ENCODE measurements around the gene SPEG.

The SPEG gene

DNA sequence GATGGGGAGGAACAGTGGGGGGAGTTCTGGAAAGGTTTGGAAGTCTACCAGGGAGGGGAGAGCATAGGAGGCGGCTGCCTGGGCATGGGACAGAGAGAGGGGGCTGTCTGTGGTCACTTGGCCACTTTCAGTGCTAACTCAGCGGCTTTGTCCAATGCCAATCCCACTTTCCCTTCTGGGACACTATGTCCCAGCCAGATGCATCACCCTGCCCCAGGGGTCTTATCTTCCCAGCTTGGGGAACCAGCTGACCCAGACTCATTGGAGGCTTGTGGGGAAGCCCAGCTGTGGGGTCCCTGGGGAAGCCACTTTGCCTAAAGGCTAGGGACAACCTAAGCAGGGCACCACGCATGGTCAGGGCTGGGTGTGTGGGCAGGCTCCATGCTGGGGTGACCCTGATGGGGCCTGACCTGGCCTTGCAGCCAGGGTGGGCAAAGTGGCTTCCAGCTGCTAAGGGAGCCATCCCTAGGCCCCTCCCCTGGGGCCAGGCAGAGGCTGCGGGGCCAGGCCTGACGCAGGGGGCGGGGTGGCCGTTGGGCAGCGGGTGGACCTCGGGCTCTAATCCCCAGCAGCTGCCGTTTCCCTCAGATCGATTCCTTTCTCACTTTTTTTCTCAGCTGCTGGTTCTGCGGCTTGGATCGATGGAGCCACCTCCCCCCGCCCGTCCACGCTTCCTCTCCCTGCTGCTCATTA lies 78.0 kb downstream of the SPEG start:
- no peak for DNase-seq (ENCODE audit: low read depth in 2 of 2)

DNA sequence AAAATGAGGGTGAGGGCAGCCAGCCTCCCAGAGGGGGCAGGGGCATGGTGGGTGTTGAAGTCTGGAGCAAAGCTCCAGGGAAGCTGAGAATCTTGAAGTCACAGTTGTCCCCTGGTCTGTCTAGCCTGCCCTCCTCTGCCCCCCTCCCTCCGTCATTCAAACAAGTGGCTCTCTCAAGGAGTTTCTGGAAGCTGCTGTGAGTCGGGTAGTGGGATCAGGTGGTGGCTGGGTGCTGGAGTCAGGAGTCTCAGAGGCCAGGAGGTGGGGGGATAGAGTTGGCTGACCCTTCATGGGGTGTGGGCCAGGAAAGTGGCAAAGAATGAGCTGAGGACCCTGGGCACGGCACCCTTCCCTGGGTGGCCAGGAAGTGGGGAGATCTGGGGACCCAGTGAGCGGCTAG lies 79.1 kb downstream of the SPEG start:
- no peak for DNase-seq (ENCODE audit: low read depth in 2 of 2)

DNA sequence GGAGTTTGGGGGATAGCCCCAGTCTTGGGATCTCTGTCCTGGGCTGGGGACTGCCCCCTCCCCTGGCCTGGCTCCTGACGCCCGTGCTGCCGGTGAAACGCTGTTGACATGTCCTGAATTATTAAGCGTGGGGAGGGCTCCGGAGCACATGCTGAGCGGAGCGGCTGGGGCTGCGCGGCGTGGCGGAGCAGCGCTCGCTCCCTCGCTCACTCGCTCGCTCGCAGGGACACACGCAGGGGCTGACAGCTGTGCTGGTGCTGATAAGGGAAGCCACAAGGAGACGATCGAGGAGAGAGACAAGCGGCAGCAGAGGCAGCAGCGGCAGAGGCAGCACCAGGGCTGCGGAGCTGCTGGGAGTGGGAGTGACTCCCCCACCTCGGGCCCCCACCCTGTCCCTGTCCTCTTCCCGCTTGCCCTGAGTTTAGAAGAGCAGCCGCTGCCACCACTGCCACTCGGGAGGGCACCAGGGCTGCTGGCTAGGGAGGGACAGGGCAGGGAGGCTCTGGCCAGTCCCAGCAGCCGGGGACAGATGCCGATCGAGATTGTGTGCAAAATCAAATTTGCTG lies 79.6 kb downstream of the SPEG start, which contains the start of gene ASIC4:
ASIC4 (plus strand) TSS at position 287 of the 566 bp plus-strand sequence; CDS start at position 530, 243 bp downstream.
- no peak for DNase-seq (ENCODE audit: low read depth in 2 of 2)

DNA sequence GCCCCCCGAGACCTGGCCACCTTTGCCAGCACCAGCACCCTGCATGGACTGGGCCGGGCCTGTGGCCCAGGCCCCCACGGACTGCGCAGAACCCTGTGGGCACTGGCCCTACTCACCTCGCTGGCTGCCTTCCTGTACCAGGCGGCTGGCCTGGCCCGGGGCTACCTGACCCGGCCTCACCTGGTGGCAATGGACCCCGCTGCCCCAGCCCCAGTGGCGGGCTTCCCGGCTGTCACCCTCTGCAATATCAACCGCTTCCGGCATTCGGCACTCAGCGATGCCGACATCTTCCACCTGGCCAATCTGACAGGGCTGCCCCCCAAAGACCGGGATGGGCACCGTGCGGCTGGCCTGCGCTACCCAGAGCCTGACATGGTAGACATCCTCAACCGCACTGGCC lies 80.2 kb downstream of the SPEG start:
- no peak for DNase-seq (ENCODE audit: low read depth in 2 of 2)

DNA sequence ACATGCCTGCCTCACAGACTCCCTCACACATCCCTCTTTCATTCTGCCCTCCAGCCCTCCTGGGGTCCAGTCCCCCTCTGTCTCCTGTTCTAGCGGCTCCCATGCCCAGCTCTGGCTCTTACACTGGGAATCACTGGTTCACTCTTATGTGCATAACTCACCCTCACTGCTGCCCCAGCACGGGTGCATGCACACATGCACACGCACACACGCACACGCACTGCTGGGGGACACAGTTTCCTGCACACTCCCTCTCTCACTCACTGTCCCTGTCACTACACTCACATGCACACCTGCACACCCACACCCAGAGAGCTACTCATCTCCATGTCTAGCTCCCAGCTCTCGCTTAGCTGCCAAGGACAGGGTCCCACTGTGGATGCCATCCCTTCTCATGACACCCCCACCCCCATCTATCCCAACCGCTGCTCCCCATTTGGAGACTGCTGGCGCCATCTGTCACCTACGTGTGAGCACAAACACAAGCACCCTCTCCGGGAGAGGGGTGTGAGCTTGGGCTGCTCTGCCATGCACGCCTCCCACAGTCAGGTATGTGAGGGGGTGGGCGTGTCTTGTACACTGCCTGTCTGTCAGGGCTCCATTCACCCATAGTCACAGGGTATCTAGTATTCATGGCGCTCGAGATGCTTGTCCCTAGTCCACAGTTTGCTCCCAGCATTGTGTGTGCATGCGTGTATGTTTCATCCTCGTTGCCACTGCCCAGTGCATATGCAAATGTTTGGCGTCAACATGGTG lies 81.4 kb downstream of the SPEG start:
- DNase-seq (ENCODE audit: low read depth in 2 of 2) = no peak

DNA sequence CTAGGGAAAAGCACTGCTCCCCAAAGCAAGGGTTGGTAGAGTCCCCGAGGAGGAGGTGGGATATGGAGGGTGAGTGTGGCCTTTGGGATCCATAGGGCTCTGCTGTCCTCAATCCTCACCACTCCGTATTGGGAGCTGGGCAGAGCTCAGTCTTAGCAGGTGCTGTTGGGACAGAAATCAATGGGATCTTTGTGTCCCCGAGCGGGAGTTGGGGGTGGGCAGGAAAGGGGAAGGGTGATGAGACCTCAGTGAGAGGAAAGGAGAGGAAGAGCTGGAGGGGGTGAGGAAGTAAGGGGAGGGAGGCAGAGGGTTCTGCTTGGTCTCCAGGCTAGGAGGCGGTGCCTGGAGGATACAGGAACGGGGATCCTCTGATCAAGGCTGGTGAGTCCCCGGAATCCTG lies 82.2 kb downstream of the SPEG start:
- DNase-seq (ENCODE audit: low read depth in 2 of 2) = no peak

DNA sequence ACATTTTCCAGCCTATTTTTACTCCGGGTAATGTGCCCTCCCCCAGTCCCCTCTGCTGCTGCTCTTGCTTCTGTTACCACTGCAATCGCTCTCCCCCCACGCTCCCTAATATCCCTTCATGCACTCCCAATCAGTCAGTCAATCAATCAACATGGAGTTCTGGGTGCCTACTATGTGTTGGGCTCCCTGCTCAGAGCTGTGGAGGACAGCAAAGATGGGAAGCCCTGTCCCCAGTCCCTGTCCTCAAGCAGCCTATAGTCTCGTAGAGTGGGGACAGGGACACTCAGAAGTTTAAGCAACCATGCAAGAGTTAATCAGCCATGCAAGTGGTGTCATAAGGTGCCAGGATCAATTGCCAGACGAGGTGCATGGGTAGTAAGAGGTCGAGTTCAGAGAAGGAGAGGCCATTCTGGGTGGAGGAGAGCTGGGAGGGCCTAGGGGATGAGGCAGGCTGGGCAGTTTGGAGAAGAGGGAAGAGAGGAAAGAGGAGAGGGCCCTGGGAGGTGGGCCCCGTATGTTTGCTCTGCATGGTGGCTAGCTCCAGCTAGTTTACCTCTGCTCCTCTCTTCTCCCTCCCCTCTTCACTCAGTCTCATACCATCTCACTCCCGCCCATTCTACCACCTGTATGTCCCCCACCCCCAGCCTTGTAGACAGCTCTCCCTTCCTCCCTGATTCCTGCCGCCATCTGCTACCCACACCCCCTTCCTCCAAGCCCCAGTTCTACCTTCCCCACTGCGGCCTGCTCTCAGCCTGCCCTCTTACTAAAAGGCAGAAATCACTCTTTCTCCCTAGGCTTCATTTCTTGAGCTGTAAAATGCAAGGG lies 83.5 kb downstream of the SPEG start:
- DNase-seq (ENCODE audit: low read depth in 2 of 2) = no peak

DNA sequence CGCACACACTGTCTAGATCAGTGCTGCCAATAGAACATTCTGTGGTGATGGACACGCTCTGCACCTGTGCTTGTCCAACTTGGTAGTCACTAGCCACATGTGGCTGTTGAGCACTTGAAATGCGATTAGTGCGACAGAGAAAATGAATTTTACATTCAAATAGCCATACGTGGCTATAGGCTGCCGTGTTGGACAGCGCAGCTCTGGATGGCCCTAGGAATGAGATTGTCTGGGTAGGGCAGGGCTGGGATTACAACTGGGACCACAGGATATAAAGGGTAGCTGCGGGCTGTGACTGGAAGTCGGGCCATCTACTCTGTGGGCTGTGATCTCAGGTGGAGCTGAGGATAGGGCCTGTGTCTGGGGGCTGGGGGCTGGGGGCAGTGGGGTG lies 84.9 kb downstream of the SPEG start:
- DNase-seq (ENCODE audit: low read depth in 2 of 2) = no peak

DNA sequence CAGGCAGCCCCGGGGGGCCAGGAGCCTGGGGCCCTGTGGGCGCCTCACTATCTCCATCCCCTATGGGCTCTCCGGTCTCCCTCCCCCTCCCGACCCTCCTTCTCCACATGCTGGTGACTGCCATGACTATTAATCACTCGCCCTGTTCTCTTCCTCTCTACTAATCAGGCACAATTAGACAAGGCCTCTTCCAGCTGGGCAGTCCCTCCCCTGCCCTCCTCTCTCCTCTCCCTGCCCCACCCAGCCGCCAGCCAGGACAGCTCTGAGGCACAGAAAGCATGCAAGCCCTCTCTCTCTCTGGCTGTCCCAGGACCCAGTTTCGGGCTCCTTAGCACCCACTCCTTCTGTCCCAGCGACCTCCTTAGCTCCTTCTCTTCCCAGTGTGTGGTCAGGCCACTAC lies 85.4 kb downstream of the SPEG start:
- no peak for DNase-seq (ENCODE audit: low read depth in 2 of 2)

DNA sequence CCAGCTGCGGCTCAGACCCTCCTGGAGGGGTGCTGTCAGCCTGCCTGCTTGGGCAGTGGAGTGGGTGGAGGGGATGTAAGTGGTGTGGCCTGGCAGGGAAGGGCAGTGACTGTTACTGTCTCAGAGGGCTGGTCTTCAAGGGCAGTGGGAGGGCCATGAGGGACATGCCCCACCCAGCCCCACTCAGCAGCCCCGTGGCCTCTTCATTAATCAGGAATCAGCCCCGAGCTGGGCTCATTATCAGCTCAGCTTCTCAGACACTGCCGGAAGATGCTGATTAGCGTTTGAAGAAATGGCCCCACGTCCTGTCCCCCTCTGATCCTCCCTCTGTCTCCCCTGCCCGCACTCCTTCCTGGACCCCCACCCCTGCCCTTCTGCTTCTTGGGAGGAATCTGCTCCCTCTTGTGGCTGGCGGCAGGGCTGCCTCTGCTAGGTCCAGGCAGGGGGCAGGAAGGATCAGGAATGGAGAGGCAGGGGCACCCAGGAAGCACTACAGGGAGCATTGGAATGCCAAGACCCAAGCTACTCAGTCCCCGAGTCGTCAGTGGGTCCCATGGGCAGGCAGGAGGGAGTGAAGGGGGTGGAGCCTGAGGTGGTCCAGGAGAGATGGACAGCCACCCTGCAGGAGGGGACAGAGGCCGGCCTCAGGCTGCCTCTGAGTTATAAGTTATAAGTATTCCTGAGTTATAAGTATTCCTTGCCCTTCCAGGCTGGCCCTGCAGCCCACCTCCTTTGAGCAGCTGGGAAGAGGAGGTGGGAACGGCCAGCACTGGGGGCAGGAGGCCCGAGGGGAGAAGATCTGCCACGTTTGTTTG lies 86.6 kb downstream of the SPEG start:
- DNase-seq (ENCODE audit: low read depth in 2 of 2) = no peak

DNA sequence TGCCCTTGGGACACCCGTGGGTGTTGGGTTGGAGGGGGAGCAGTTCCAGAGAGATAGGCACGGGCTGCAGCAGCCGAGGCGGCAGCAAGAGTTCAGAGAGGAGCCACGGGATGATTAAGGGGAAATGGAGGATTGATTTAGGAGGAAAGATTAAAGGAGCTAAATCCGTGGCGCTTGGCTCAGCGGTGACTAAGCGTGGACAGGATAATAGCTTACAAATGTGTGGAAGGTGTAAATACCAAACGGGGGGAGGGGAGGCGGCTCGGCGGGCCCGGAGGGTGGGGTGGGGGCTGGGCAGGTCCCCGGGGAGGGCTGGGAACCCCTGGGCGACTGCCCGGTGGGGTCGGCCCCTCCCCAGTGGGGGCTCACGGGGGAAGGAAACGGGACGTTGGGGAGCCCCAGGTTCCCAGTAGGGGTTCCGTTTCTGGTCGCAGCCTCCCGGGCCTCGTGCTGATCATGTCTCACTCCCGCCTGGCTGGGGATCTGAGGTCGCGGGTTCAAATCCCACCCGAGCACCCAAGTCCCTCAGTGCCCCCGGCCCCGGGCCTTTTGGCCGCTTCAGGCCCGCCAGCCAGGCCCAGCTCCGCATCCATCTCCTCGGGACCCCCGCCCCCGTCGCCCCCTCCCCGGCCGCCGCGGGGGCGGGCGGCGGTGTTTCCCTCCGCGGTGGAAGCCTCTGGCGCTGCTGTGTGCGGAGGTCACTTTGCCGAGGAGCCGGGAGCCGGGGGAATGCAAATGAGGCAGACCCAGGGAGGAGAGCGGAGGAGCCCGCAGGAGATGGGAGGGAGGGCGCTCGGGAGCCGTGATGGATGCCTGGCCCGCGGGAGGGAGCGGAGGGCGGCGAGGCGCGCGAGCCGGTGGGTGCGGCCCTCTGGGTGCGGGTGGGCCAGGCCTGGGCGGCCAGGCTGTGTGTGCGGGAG lies 87.7 kb downstream of the SPEG start:
- DNase-seq (ENCODE audit: low read depth in 2 of 2) = no peak

DNA sequence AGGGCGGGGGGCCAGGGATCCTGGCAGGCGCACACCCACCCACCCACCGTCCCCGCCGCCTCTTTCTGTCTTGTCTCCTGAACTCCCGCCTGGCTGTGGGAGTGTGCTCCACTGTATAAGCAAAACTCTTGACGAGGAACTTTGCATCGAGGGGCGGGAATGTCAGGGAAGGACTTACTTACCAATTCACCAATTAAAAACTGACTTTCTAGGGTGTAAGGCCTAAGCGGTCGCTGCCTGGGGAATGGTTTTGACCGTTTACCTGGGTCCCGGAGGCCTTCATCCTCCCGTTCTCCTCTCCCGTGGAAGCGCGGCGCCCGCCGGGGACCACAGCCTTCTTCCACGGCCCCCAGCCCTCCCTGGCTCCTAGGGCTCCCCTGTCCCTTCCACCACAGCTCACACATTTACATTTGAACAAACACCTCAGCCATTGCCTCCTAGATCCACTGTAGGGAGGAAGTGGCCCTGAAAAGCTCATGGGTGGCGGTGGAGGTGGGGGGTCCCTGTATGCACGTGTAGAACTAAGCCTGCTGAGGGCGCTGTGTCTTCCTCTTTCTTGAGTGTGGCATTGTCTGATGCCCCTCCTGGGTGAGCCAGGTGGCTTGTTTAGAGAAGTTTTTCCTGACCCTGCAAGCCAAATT lies 88.5 kb downstream of the SPEG start:
- no peak for DNase-seq (ENCODE audit: low read depth in 2 of 2)

DNA sequence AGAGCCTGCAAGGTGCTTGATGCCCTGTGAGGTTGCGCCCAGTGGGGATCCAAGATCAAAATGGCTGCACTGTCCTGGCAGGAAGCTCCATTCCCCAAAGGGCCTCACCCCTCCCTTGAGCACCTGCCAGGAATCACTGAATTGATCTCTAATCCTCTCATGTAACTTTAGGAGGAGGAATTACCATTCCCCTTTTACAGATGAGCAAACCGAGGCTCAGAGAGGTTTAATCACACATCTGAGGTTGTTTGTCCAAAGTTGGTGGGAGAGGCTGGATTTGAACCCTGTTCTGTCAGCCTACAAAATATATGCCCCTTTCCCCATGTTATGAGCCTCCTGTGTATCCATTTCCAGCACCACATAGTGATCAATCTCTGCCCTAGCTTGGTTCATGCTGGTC lies 90.2 kb downstream of the SPEG start:
- DNase-seq (ENCODE audit: low read depth in 2 of 2) = no peak

DNA sequence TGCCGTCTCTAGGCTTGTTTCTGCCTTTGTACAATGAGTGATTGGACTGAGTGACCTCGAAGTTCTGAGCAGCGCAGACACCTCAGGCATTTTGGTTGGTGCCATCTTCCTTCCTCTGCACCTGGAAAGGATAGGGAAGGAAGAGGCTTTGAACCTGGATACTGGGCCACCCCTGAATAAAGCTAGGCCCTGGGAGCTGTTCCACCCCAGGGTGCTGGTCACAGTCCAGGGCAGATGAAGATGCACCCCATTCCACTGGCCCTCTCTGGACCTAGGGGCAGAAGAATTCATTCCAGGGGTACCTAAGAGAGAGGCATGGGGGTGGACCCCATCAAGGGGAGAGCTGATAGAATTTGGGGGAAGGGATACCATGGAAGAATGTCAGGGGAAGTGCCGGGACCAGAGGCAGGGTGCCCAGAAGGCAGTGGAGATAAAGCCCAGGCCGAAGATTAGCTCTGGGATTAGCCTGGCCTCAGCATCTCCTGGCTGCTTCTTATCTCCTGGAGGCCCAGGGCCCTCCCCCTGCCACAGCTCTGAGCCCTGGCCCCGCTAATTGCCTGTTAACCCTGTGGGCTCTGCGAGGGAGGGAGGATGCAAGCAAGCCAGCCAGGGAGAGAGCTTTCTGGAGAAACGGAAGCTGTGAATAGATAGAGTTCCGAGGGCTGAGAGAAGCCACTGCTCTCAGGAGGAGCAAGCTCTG lies 91.0 kb downstream of the SPEG start:
- no peak for DNase-seq (ENCODE audit: low read depth in 2 of 2)

DNA sequence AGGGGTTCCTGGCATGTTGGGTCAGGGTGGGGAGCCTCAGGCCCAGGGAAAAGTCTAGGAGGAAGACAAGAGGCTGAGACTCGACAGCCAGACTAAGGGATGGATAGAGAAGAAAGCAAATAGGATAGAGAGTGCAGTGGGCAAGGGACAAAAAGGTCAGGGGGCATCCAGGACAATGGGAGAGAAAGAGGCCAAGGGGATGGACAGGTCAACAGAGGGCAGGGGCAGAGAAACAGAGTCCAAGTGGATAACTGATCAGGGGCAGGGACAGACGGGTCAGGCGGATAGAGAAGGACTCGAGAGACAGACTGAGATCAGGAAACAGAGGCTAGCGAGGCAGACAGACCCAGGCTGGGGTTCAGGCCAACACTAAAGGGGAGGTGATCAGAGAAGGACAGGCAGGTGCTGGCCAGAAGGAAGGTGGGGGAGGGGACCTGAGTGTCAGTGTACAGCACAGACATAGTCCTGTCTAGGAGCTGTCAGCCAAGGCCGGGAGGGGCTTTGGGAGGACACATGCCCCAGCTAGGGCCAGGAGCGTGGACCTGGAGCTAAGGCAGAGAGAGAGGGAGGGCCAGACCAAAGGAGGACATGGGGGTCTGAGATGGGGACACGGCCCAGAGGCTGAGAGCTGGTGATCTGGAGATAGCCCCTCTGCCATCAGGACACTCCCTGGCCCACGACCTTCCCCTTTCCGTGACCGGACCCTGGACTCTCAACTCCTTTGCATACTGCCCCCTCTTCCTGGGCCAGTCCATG lies 91.9 kb downstream of the SPEG start:
- DNase-seq (ENCODE audit: low read depth in 2 of 2) = no peak

DNA sequence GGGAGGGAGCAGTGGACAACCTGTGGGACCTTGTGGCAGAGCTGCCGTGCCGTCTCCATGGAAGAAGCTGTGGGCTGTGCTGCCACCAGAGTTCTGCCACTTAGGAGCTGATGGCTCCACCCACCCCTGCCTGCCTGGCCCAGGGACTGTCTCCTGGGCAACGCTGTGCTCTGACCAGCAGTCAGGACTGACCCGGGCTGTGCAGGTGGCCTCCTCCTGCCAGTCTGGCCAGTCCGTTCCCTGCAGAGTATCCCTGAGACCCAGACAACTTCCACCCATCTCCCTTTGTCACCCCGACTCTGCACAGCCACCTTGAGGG lies 92.4 kb downstream of the SPEG start:
- DNase-seq (ENCODE audit: low read depth in 2 of 2) = no peak

DNA sequence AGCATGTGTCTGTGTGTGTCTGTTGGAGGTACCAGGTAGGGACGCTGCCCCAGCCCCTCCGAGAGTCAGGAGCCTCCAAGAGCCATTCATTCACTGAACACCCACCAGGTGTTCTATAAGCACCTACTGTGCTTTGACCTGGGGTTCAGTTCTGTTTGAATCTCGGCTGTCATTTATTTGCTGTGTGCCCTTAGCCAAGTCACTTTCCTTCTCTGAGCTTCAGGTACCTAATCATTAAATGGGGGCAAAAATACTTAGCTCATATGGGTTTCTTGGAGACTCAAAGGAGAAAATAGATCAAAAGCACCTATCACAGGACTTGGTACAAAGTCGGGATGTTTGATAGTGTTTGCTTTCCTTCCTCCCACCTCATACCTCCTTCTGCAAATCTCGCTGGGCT lies 92.8 kb downstream of the SPEG start:
- no peak for DNase-seq (ENCODE audit: low read depth in 2 of 2)

Measured in stimulated activated CD4-positive, alpha-beta T cell treated with anti-CD3 and anti-CD28 coated beads, Interleukin-1b, Interleukin-23, amount 100 ng/mL, for 1 hour (primary cell).